ENCODE data around the gene SOCS4.

DNA sequence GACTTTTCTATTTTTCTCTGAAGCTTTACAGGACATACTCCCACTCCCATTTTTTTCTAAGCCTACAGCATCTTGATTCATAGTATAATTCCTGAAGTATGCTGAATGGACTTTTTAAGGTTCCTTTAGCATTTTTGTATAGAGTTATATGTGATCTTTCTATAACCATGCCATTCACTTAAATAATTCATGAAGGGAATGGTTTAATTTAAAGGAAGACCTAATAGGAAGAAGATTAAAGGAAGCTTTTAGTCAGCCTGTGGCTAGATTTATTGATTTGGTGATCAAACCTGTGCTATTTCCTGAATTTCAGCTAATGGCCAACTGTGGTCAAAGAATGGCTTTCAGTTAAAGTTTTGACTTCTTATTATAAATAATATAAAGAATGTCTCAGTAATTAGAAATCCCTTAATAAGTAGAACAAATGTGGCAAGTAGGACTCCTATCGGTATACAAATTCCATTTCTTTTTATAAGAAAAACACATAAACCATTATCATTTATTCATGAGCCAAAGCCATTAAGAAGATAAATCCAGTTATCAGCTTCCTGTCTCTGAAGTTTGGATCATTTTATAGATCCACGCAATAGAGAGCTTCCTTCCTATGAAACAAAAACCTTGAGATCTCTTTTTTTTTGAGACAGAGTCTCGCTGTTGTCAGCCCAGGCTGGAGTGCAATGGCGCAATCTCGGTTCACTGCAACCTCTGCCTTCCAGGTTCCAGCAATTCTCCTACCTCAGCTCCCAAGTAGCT lies 20.4 kb downstream of the SOCS4 start:
- TF ChIP-seq, protein P1, sequence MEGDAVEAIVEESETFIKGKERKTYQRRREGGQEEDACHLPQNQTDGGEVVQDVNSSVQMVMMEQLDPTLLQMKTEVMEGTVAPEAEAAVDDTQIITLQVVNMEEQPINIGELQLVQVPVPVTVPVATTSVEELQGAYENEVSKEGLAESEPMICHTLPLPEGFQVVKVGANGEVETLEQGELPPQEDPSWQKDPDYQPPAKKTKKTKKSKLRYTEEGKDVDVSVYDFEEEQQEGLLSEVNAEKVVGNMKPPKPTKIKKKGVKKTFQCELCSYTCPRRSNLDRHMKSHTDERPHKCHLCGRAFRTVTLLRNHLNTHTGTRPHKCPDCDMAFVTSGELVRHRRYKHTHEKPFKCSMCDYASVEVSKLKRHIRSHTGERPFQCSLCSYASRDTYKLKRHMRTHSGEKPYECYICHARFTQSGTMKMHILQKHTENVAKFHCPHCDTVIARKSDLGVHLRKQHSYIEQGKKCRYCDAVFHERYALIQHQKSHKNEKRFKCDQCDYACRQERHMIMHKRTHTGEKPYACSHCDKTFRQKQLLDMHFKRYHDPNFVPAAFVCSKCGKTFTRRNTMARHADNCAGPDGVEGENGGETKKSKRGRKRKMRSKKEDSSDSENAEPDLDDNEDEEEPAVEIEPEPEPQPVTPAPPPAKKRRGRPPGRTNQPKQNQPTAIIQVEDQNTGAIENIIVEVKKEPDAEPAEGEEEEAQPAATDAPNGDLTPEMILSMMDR (IDR thresholded peaks at IDR 0.05 in 4 of 5, conservative IDR thresholded peaks at IDR 0.05 in 1 of 5): no peak
- no peak for TF ChIP-seq POLR2A (IDR thresholded peaks at IDR 0.05)
